NB4 (cell line): ENCODE data around the gene TBRG4.

Experiments
- DNase-seq: peaks from one replicate; pipeline ENCODE4 v3.0.0; 2010; ENCODE audit warnings: low read depth
- H3K4me3 ChIP-seq: one replicate; pipeline ENCODE4 v1.5.1; 2011; ENCODE audit warnings: mild to moderate bottlenecking, low read depth, low read length, moderate library complexity
- CTCF ChIP-seq: IDR thresholded peaks from one replicate; pipeline ENCODE4 v1.5.1; 2012; ENCODE audit warnings: low read depth, low read length
- MAX ChIP-seq: IDR thresholded peaks from 2 replicates; pipeline ENCODE4 v1.6.1; 2011; ENCODE audit warnings: low read depth, low read length
- MYC ChIP-seq: IDR thresholded peaks from 2 replicates; pipeline ENCODE4 v1.6.1; 2011; ENCODE audit warnings: low read depth, low read length
- POLR2A ChIP-seq: IDR thresholded peaks from 2 replicates; pipeline ENCODE4 v1.6.1; 2011; ENCODE audit warnings: mild to moderate bottlenecking; ENCODE audit not compliant: insufficient read length; ENCODE audit errors: extremely low read depth

The TBRG4 gene

GRCh38 chr7:45073031-45073785, 38.3 kb downstream of the TBRG4 start:
- peak; percentile 36 for DNase-seq
- TF ChIP-seq POLR2A (no peak), MYC (no peak), CTCF (no peak), MAX (no peak)

GRCh38 chr7:45072131-45073030, 39.1 kb downstream of the TBRG4 start:
- TF ChIP-seq POLR2A, result no peak
- TF ChIP-seq MAX, result no peak
- TF ChIP-seq CTCF, result no peak
- no peak for TF ChIP-seq MYC
- no peak for DNase-seq
- no peak overlapping the region for H3K4me3 ChIP-seq

More at GRCh38 chr7:45073031-45073785, 38.3 kb downstream of the TBRG4 start:
- no peak overlapping the region for H3K4me3 ChIP-seq

GRCh38 chr7:45071528-45071927, 40.0 kb downstream of the TBRG4 start:
- no peak for DNase-seq
- no peak for TF ChIP-seq MAX
- TF ChIP-seq MYC, result no peak

GRCh38 chr7:45070254-45070642, 41.2 kb downstream of the TBRG4 start:
- TF ChIP-seq POLR2A (no peak), CTCF (no peak), MAX (no peak), MYC (no peak)
- no peak for DNase-seq
- no peak overlapping the region for H3K4me3 ChIP-seq

More at GRCh38 chr7:45071528-45071927, 40.0 kb downstream of the TBRG4 start:
- H3K4me3 ChIP-seq, result no peak overlapping the region

GRCh38 chr7:45069444-45070253, 41.8 kb downstream of the TBRG4 start:
- DNase-seq, result no peak
- no peak overlapping the region for H3K4me3 ChIP-seq
- no peak for TF ChIP-seq MYC
- no peak for TF ChIP-seq POLR2A
- no peak for TF ChIP-seq CTCF
- TF ChIP-seq MAX, result no peak
